GM12878 (cell line): Measurements from ENCODE around the gene SMARCA4. TPM values are rescaled to one million over a fixed set of nuclear protein-coding genes. Genes with fewer than 3 reads are reported as not detected.
"Not testable (repeated sequence)": the region's sequence is repeated elsewhere in the genome, so short reads cannot be mapped to it uniquely, and the experiment has no call there.

Experiments
- ATAC-seq: fragments of 200-7000 bp; cut with Tn5 transposase; 3 replicates; pipeline ENCODE4 v1.9.1; 2020; ENCODE audit warnings: mild to moderate bottlenecking, moderate library complexity
- BruUV-seq: library from RNA; stranded (reverse); fragments of 400-500 nt; replicated peaks from 2 replicates; lab custom pipeline; 2021; lab: Mats Ljungman, UMichigan
- CTCF ChIA-PET: fragments of 300-600 bp; sonication (Branson Sonifier 250); formaldehyde crosslinking; extraction: SDS; loops from one replicate; lab custom pipeline; 2021; ENCODE audit warnings: inconsistent platforms; lab: Yijun Ruan, JAX
- POLR2A ChIA-PET: fragments of 350-600 bp; formaldehyde crosslinking; extraction: SDS; loops from one replicate; lab custom pipeline; 2021; ENCODE audit warnings: inconsistent platforms; lab: Charles Lee
- RAD21 ChIA-PET: fragments of 300-600 bp; sonication (Branson Sonifier 250); formaldehyde crosslinking; loops from one replicate; lab custom pipeline; 2023; ENCODE audit warnings: antibody characterized with exemption; ENCODE audit not compliant: unreplicated experiment; lab: Charles Lee
- SMC1A ChIA-PET: fragments of 300-600 bp; sonication (Branson Sonifier 250); formaldehyde crosslinking; loops from one replicate; lab custom pipeline; 2023; ENCODE audit not compliant: unreplicated experiment, uncharacterized antibody; lab: Charles Lee
- DNase-seq: peaks from one replicate; pipeline ENCODE4 v3.0.0-alpha.2; 2011; ENCODE audit warnings: low read depth, low spot score
- FAIRE-seq: peaks from 3 replicates; lab custom pipeline; 2011; peaks lifted over from hg19 to GRCh38; lab: Jason Lieb, UNC
- H2AFZ ChIP-seq: 2 replicates; pipeline ENCODE4 v1.6.0; 2011; ENCODE audit warnings: low read depth, low read length, control low read depth; ENCODE audit not compliant: control insufficient read depth
- H3K27ac ChIP-seq: 2 replicates; pipeline ENCODE4 v1.5.1; 2011; ENCODE audit warnings: control low read depth; ENCODE audit not compliant: control insufficient read depth, insufficient read depth
- H3K27me3 ChIP-seq, 2 experiments: replicated peaks in 1 of 2; 2 replicates each; pipeline versions ENCODE4 v1.6.0 to v1.6.1; 2011; ENCODE audit warnings: low read length in 1 of 2; ENCODE audit not compliant: control insufficient read depth in 2 of 2, insufficient read depth in 2 of 2
- H3K36me3 ChIP-seq, 2 experiments: 2 replicates each; pipeline ENCODE4 v1.5.1; 2011; ENCODE audit warnings: low read length in 1 of 2; ENCODE audit not compliant: control insufficient read depth in 2 of 2, insufficient read depth in 2 of 2
- H3K4me1 ChIP-seq: 2 replicates; pipeline ENCODE4 v1.6.1; 2011; ENCODE audit warnings: mild to moderate bottlenecking, low read length, moderate library complexity, mixed read lengths; ENCODE audit not compliant: control insufficient read depth, insufficient read depth
- H3K4me2 ChIP-seq: 2 replicates; pipeline ENCODE4 v1.6.0; 2011; ENCODE audit warnings: control low read depth; ENCODE audit not compliant: control insufficient read depth, insufficient read depth
- H3K4me3 ChIP-seq: fragments of 200-600 bp; sonication (generic); 2 replicates; pipeline ENCODE4 v1.5.1; 2016
- H3K79me2 ChIP-seq: 2 replicates; pipeline ENCODE4 v1.6.0; 2011; ENCODE audit warnings: low read length; ENCODE audit not compliant: control insufficient read depth, insufficient read depth
- H3K9ac ChIP-seq: 2 replicates; pipeline ENCODE4 v1.8.0; 2011; ENCODE audit warnings: low read length, control low read depth, mixed read lengths; ENCODE audit not compliant: control insufficient read depth, insufficient read depth
- H3K9me3 ChIP-seq: replicated peaks from 3 replicates; pipeline ENCODE4 v1.5.1; 2011; ENCODE audit warnings: mild to moderate bottlenecking, low read length; ENCODE audit not compliant: control insufficient read depth, insufficient read depth
- H4K20me1 ChIP-seq: 2 replicates; pipeline ENCODE4 v1.6.0; 2011; ENCODE audit not compliant: control insufficient read depth, insufficient read depth
- EZH2 ChIP-seq: IDR thresholded peaks from 2 replicates; pipeline ENCODE4 v1.6.1; 2012; ENCODE audit warnings: low read depth, mild to moderate bottlenecking, control low read depth, inconsistent platforms, low read length, borderline replicate concordance; ENCODE audit not compliant: control insufficient read depth
- KAT2A ChIP-seq: conservative IDR thresholded peaks from 2 replicates; pipeline ENCODE4 v1.6.1; 2011; ENCODE audit warnings: low read depth, low read length; ENCODE audit not compliant: control insufficient read depth
- MXI1 ChIP-seq: fragments of 150-350 bp; IDR thresholded peaks from 2 replicates; pipeline ENCODE4 v1.6.1; 2011; ENCODE audit warnings: low read depth, mild to moderate bottlenecking, inconsistent platforms, low read length, improper control_type of control experiment
- SPI1 ChIP-seq: IDR thresholded peaks from 2 replicates; pipeline ENCODE4 v1.6.1; 2011; ENCODE audit warnings: low read depth, mild to moderate bottlenecking, low read length, moderate library complexity, borderline replicate concordance; ENCODE audit not compliant: insufficient read depth
- TCF12 ChIP-seq: IDR thresholded peaks from 2 replicates; pipeline ENCODE4 v1.6.1; 2011; ENCODE audit warnings: low read depth, mild to moderate bottlenecking, low read length
- WGBS: methylation state at CpG from one replicate; pipeline ENCODE4 v1.1.6; 2016; ENCODE audit warnings: low lambda C conversion rate; ENCODE audit not compliant: insufficient replicate concordance, insufficient coverage; ENCODE audit errors: missing lambda C conversion rate; 5-methylcytosine and 5-hydroxymethylcytosine counted together
- in situ Hi-C: fragments of 300-500 bp; cut with MboI; formaldehyde crosslinking; loops from 9 replicates; pipeline ENCODE4 v1.14.3; 2018; ENCODE audit warnings: mixed read lengths
- intact Hi-C: fragments of 100-400 bp; cut with micrococcal nuclease; formaldehyde crosslinking; loops from one replicate; pipeline ENCODE4 v1.14.2; 2022; ENCODE audit not compliant: unreplicated experiment
- polyA plus RNA-seq, 11 experiments: library from polyadenylated mRNA; depleted of rRNA in 4 of 11; unstranded in 6 of 11; stranded (reverse) in 5 of 11; fragments of >200 nt; fragmentation: Nextera tagmentation in 4 of 11; fragmentation: Illumina TruSeq in 1 of 11; extraction: Ambion mirVana in 4 of 11; extraction: Trizol in 1 of 11; gene quantifications; 1 replicate in 1 of 11; 2 replicates in 10 of 11; pipeline versions ENCODE4 v1.2.1 to v1.2.3, GENCODE V29; 2011 to 2016; ENCODE audit warnings: inconsistent platforms in 2 of 11, missing spikeins in 2 of 11, low read depth in 1 of 11
- total RNA-seq, 4 experiments: library from RNA; depleted of rRNA in 3 of 4; stranded (reverse); fragments of >200 nt in 3 of 4; fragmentation: Illumina TruSeq in 1 of 4; extraction: Trizol in 1 of 4; gene quantifications; 2 replicates each; pipeline versions ENCODE4 v1.2.1 to v1.2.3, GENCODE V29; 2013 to 2021

SMARCA4 gene
- total and polyA plus RNA-seq, 10 of the 15 experiments (the other 5 are each of a cell fraction or from before 2014, with no cell fraction given) = 22.4 to 175 (median 57.4) TPM

DNA sequence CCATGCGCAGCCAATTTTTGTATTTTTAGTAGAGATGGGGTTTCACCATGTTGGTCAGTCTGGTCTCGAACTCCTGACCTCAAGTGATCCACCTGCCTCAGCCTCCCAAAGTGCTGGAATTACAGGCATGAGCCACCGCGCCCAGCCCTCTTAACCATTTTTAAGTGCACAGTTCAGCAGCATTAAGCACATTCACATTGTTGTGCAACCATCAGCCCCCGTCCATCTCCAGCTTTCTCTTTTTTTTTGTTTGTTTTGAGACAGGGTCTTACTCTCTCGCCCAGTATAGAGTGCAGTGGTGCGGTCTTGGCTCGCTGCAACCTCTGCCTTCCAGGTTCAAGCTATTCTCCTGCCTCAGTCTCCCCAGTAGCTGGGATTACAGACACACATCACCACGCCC lies 116.0 kb downstream of the SMARCA4 start:
- intact Hi-C loops, CTCF ChIA-PET, H2AFZ ChIP-seq, RAD21 ChIA-PET, H3K4me2 ChIP-seq, ATAC-seq, H3K27me3 ChIP-seq, DNase-seq, H3K9me3 ChIP-seq, BruUV-seq, H3K9ac ChIP-seq, H3K36me3 ChIP-seq, in situ Hi-C loops, SMC1A ChIA-PET, H3K4me1 ChIP-seq, H3K27ac ChIP-seq, H3K4me3 ChIP-seq, FAIRE-seq, H4K20me1 ChIP-seq, POLR2A ChIA-PET, H3K79me2 ChIP-seq: not testable (repeated sequence)
- 66% methylated on average over 9 of the region's 9 CpGs for WGBS

DNA sequence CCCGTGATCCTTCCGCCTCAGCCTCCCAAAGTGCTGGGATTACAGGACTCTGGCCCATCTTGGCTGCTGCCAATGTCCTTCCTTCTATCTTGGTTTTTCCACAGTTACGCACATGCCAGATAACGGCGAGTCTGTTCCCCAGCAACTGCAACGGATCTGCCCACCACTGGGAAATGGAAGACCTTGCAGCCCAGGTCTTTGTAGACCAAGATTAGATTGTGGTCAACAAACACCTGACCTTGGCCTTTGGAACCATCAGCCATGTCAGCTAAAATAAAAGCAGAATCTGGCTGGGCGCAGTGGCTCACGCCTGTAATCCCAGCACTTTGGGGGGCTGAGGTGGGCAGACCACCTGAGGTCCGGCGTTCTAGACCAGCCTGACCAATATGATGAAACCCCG lies 118.1 kb downstream of the SMARCA4 start:
- no peak for DNase-seq
- Histone ChIP-seq H3K4me1 (no peaks in the 10 kb centered on the region), H3K27me3 (no peaks in the 10 kb centered on the region), H3K9ac (no peak overlapping the region), H3K9me3 (no peaks in the 10 kb centered on the region)
- ATAC-seq = no peak
- POLR2A ChIA-PET = no interaction called here
- no peak for TF ChIP-seq MXI1
- TF ChIP-seq KAT2A = no peak
- TF ChIP-seq SPI1 = no peak
- no peak for TF ChIP-seq EZH2
- TF ChIP-seq TCF12 = no peak
- TF ChIP-seq, all 136 proteins: peak for 0
- no peak overlapping the region for H3K4me3 ChIP-seq
- ChIA-PET CTCF (no interaction called here), RAD21 (no interaction called here), SMC1A (no interaction called here)
- intact Hi-C loops (no loop called here), in situ Hi-C loops (no loop called here)
- H2AFZ ChIP-seq = no peak overlapping the region
- BruUV-seq = no TSS peak
- FAIRE-seq = no peak
- H3K36me3 ChIP-seq = no peaks in the 10 kb centered on the region
- H3K27ac ChIP-seq = no peak overlapping the region
- no peak overlapping the region for H3K4me2 ChIP-seq
- H3K79me2 ChIP-seq = no peaks in the 10 kb centered on the region
- 95% methylated on average over 11 of the region's 11 CpGs for WGBS
- H4K20me1 ChIP-seq = no peaks in the 10 kb centered on the region
